GM12878 (cell line): ENCODE data around the gene BIN1. TPM values are rescaled to one million over a fixed set of nuclear protein-coding genes. Genes with fewer than 3 reads are reported as not detected.

Experiments
- ATAC-seq: fragments of 200-7000 bp; cut with Tn5 transposase; 3 replicates; pipeline ENCODE4 v1.9.1; 2020; ENCODE audit warnings: mild to moderate bottlenecking, moderate library complexity
- BruUV-seq: library from RNA; stranded (reverse); fragments of 400-500 nt; replicated peaks from 2 replicates; lab custom pipeline; 2021; lab: Mats Ljungman, UMichigan
- CTCF ChIA-PET: fragments of 300-600 bp; sonication (Branson Sonifier 250); formaldehyde crosslinking; extraction: SDS; loops from one replicate; lab custom pipeline; 2021; ENCODE audit warnings: inconsistent platforms; lab: Yijun Ruan, JAX
- POLR2A ChIA-PET: fragments of 350-600 bp; formaldehyde crosslinking; extraction: SDS; loops from one replicate; lab custom pipeline; 2021; ENCODE audit warnings: inconsistent platforms; lab: Charles Lee
- RAD21 ChIA-PET: fragments of 300-600 bp; sonication (Branson Sonifier 250); formaldehyde crosslinking; loops from one replicate; lab custom pipeline; 2023; ENCODE audit warnings: antibody characterized with exemption; ENCODE audit not compliant: unreplicated experiment; lab: Charles Lee
- SMC1A ChIA-PET: fragments of 300-600 bp; sonication (Branson Sonifier 250); formaldehyde crosslinking; loops from one replicate; lab custom pipeline; 2023; ENCODE audit not compliant: unreplicated experiment, uncharacterized antibody; lab: Charles Lee
- DNase-seq: peaks from one replicate; pipeline ENCODE4 v3.0.0-alpha.2; 2011; ENCODE audit warnings: low read depth, low spot score
- FAIRE-seq: peaks from 3 replicates; lab custom pipeline; 2011; peaks lifted over from hg19 to GRCh38; lab: Jason Lieb, UNC
- H2AFZ ChIP-seq: 2 replicates; pipeline ENCODE4 v1.6.0; 2011; ENCODE audit warnings: low read depth, low read length, control low read depth; ENCODE audit not compliant: control insufficient read depth
- H3K27ac ChIP-seq: 2 replicates; pipeline ENCODE4 v1.5.1; 2011; ENCODE audit warnings: control low read depth; ENCODE audit not compliant: control insufficient read depth, insufficient read depth
- H3K27me3 ChIP-seq, 2 experiments: replicated peaks in 1 of 2; 2 replicates each; pipeline versions ENCODE4 v1.6.0 to v1.6.1; 2011; ENCODE audit warnings: low read length in 1 of 2; ENCODE audit not compliant: control insufficient read depth in 2 of 2, insufficient read depth in 2 of 2
- H3K36me3 ChIP-seq, 2 experiments: 2 replicates each; pipeline ENCODE4 v1.5.1; 2011; ENCODE audit warnings: low read length in 1 of 2; ENCODE audit not compliant: control insufficient read depth in 2 of 2, insufficient read depth in 2 of 2
- H3K4me1 ChIP-seq: 2 replicates; pipeline ENCODE4 v1.6.1; 2011; ENCODE audit warnings: mild to moderate bottlenecking, low read length, moderate library complexity, mixed read lengths; ENCODE audit not compliant: control insufficient read depth, insufficient read depth
- H3K4me2 ChIP-seq: 2 replicates; pipeline ENCODE4 v1.6.0; 2011; ENCODE audit warnings: control low read depth; ENCODE audit not compliant: control insufficient read depth, insufficient read depth
- H3K4me3 ChIP-seq: fragments of 200-600 bp; sonication (generic); 2 replicates; pipeline ENCODE4 v1.5.1; 2016
- H3K79me2 ChIP-seq: 2 replicates; pipeline ENCODE4 v1.6.0; 2011; ENCODE audit warnings: low read length; ENCODE audit not compliant: control insufficient read depth, insufficient read depth
- H3K9ac ChIP-seq: 2 replicates; pipeline ENCODE4 v1.8.0; 2011; ENCODE audit warnings: low read length, control low read depth, mixed read lengths; ENCODE audit not compliant: control insufficient read depth, insufficient read depth
- H3K9me3 ChIP-seq: replicated peaks from 3 replicates; pipeline ENCODE4 v1.5.1; 2011; ENCODE audit warnings: mild to moderate bottlenecking, low read length; ENCODE audit not compliant: control insufficient read depth, insufficient read depth
- H4K20me1 ChIP-seq: 2 replicates; pipeline ENCODE4 v1.6.0; 2011; ENCODE audit not compliant: control insufficient read depth, insufficient read depth
- BRCA1 ChIP-seq: IDR thresholded peaks from 2 replicates; pipeline ENCODE4 v1.6.1; 2011; ENCODE audit warnings: low read depth, low read length, improper control_type of control experiment
- EED ChIP-seq: sonication (generic); IDR thresholded peaks from 2 replicates; pipeline ENCODE4 v1.6.1; 2016; ENCODE audit warnings: antibody characterized with exemption, low read depth
- NBN ChIP-seq: fragments of 450-650 bp; IDR thresholded peaks from 2 replicates; pipeline ENCODE4 v1.6.1; 2016
- TARDBP ChIP-seq: IDR thresholded peaks from 2 replicates; pipeline ENCODE4 v1.6.1; 2016; ENCODE audit warnings: borderline replicate concordance
- ZNF217 ChIP-seq: fragments of 450-650 bp; IDR thresholded peaks from 2 replicates; pipeline ENCODE4 v1.6.1; 2017; ENCODE audit warnings: antibody characterized with exemption, mild to moderate bottlenecking
- WGBS: methylation state at CpG from one replicate; pipeline ENCODE4 v1.1.6; 2016; ENCODE audit warnings: low lambda C conversion rate; ENCODE audit not compliant: insufficient replicate concordance, insufficient coverage; ENCODE audit errors: missing lambda C conversion rate; 5-methylcytosine and 5-hydroxymethylcytosine counted together
- in situ Hi-C: fragments of 300-500 bp; cut with MboI; formaldehyde crosslinking; loops from 9 replicates; pipeline ENCODE4 v1.14.3; 2018; ENCODE audit warnings: mixed read lengths
- intact Hi-C: fragments of 100-400 bp; cut with micrococcal nuclease; formaldehyde crosslinking; loops from one replicate; pipeline ENCODE4 v1.14.2; 2022; ENCODE audit not compliant: unreplicated experiment
- polyA plus RNA-seq, 11 experiments: library from polyadenylated mRNA; depleted of rRNA in 4 of 11; unstranded in 6 of 11; stranded (reverse) in 5 of 11; fragments of >200 nt; fragmentation: Nextera tagmentation in 4 of 11; fragmentation: Illumina TruSeq in 1 of 11; extraction: Ambion mirVana in 4 of 11; extraction: Trizol in 1 of 11; gene quantifications; 1 replicate in 1 of 11; 2 replicates in 10 of 11; pipeline versions ENCODE4 v1.2.1 to v1.2.3, GENCODE V29; 2011 to 2016; ENCODE audit warnings: inconsistent platforms in 2 of 11, missing spikeins in 2 of 11, low read depth in 1 of 11
- total RNA-seq, 4 experiments: library from RNA; depleted of rRNA in 3 of 4; stranded (reverse); fragments of >200 nt in 3 of 4; fragmentation: Illumina TruSeq in 1 of 4; extraction: Trizol in 1 of 4; gene quantifications; 2 replicates each; pipeline versions ENCODE4 v1.2.1 to v1.2.3, GENCODE V29; 2013 to 2021
- TF ChIP-seq, protein P1 (sequence below): fragments of 450-650 bp; IDR thresholded peaks from 2 replicates; pipeline ENCODE4 v1.6.1; 2016; ENCODE audit warnings: mild to moderate bottlenecking
- TF ChIP-seq, protein P2 (sequence below): fragments of 450-650 bp; IDR thresholded peaks from 2 replicates; pipeline ENCODE4 v1.6.1; 2017; ENCODE audit warnings: mild to moderate bottlenecking

BIN1 gene
- total and polyA plus RNA-seq, 10 of the 15 experiments (the other 5 are each of a cell fraction or from before 2014, with no cell fraction given): 0.32 to 21.3 (median 11.2) TPM

DNA sequence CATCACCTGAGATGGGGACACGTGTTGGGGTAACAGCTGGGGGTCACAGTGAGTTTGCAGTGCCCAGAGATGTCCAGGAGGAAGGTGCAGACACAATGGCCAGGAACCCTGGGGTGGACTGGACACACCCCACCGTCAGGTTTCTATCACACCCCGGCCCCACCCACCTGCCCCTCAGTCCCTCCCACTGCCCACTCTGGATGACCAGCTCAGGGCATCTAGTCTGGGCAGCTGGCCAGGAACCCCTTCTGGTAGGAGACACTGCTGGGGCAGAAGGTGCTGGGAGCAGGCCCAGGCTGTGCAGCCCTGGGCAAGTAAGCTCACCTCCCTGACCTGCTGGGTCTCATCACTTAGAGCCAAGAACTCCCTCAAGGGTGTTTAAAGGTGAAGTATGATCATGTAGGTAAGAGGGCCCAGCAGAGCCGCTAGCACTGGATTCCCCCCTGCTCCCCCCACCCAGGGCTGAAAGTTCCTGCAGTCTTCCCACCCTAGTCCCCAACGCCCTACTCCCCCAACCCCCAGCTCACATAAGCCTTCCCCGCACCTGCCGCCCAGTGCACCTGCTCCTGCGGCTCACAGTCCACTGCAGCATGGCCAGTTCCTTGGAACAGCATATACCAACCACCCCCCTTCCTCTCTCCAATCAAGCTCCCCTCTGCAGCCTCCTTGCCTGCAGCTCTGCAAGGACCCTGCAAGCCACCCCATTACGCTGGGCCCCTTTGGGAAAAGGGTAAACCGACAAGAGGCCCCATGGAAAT is 17.3 kb downstream of the BIN1 start:
- no peaks in the 10 kb centered on the region for H3K9me3 ChIP-seq
- 46% methylated on average over 8 of the region's 10 CpGs for WGBS

More for the DNA sequence above, 17.3 kb downstream of the BIN1 start:
- no peak overlapping the region for H3K27ac ChIP-seq
- H3K36me3 ChIP-seq: no peaks in the 10 kb centered on the region
- no peaks in the 10 kb centered on the region for H4K20me1 ChIP-seq
- DNase-seq (no peak), ATAC-seq (no peak), FAIRE-seq (no peak)
- intact Hi-C loops (loop anchor here (10.0 kb wide), 1 partner anchor 205 kb away; the partner anchor contains the start of gene ERCC3), in situ Hi-C loops (no loop called here)
- ChIA-PET SMC1A (interaction anchor here (0.6 kb wide), 1 partner anchor 60 kb away, joined by 3 read pairs; no protein-coding TSS in a partner anchor), RAD21 (interaction anchor here (1.4 to 1.6 kb wide), 2 partner anchors 9 to 22 kb away, joined by 3 to 5 read pairs; no protein-coding TSS in a partner anchor), CTCF (interaction anchor here (1.0 to 1.2 kb wide), 3 partner anchors 14 to 40 kb away, joined by 3 read pairs; no protein-coding TSS in a partner anchor), POLR2A (interaction anchor here (0.6 kb wide), 1 partner anchor 10 kb away, joined by 3 read pairs; no protein-coding TSS in a partner anchor)
- peaks cover 32% of the 10 kb centered on the region for H3K4me1 ChIP-seq
- BruUV-seq: no TSS peak
- no peaks in the 10 kb centered on the region for H3K79me2 ChIP-seq
- H3K4me2 ChIP-seq: no peak overlapping the region
- H3K4me3 ChIP-seq: no peak overlapping the region
- no peak overlapping the region for H3K9ac ChIP-seq
- no peak overlapping the region for H2AFZ ChIP-seq
- TF ChIP-seq ZNF217 (no peak), TARDBP (no peak), NBN (no peak), EED (no peak), BRCA1 (no peak)
- TF ChIP-seq, protein P1, sequence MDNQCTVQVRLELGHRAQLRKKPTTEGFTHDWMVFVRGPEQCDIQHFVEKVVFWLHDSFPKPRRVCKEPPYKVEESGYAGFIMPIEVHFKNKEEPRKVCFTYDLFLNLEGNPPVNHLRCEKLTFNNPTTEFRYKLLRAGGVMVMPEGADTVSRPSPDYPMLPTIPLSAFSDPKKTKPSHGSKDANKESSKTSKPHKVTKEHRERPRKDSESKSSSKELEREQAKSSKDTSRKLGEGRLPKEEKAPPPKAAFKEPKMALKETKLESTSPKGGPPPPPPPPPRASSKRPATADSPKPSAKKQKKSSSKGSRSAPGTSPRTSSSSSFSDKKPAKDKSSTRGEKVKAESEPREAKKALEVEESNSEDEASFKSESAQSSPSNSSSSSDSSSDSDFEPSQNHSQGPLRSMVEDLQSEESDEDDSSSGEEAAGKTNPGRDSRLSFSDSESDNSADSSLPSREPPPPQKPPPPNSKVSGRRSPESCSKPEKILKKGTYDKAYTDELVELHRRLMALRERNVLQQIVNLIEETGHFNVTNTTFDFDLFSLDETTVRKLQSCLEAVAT: no peak
- TF ChIP-seq, protein P2, sequence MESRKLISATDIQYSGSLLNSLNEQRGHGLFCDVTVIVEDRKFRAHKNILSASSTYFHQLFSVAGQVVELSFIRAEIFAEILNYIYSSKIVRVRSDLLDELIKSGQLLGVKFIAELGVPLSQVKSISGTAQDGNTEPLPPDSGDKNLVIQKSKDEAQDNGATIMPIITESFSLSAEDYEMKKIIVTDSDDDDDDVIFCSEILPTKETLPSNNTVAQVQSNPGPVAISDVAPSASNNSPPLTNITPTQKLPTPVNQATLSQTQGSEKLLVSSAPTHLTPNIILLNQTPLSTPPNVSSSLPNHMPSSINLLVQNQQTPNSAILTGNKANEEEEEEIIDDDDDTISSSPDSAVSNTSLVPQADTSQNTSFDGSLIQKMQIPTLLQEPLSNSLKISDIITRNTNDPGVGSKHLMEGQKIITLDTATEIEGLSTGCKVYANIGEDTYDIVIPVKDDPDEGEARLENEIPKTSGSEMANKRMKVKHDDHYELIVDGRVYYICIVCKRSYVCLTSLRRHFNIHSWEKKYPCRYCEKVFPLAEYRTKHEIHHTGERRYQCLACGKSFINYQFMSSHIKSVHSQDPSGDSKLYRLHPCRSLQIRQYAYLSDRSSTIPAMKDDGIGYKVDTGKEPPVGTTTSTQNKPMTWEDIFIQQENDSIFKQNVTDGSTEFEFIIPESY: no peak
- no peaks in the 10 kb centered on the region; a peak in 1 of 4 replicates for H3K27me3 ChIP-seq
